ENCODE data around the gene TMEM151B.

GRCh38 chr6:44327760-44328159, 57.5 kb downstream of the TMEM151B start:
- TF ChIP-seq CTCF (IDR thresholded peaks at IDR 0.05) = no peak
- no peak for TF ChIP-seq EP300 (IDR thresholded peaks at IDR 0.05)
- no peak for TF ChIP-seq POLR2AphosphoS5 (IDR thresholded peaks at IDR 0.05)
